Kidney capillary endothelial cell (primary cell): ENCODE results near the gene SCARB1.
"Not testable (repeated sequence)": the region's sequence is repeated elsewhere in the genome, so short reads cannot be mapped to it uniquely, and the experiment has no call there.

ENCODE experiments used
- DNase-seq: peaks from one replicate; pipeline ENCODE4 v3.0.0-alpha.2; 2018; ENCODE audit warnings: low spot score

The SCARB1 gene

GRCh38 chr12:124884587-124885438 is 21.1 kb upstream of the SCARB1 start:
- no peak for DNase-seq

- no peak for DNase-seq
These were observed 19.8 kb upstream of the SCARB1 start for GRCh38 chr12:124883263-124884130.

GRCh38 chr12:124881123-124881522 is 17.5 kb upstream of the SCARB1 start:
- DNase-seq: no peak

GRCh38 chr12:124880335-124880734 is 16.7 kb upstream of the SCARB1 start:
- DNase-seq: not testable (repeated sequence)

- no peak for DNase-seq
These were observed 15.3 kb upstream of the SCARB1 start for GRCh38 chr12:124878795-124879516.

- no peak for DNase-seq
These were observed 13.8 kb upstream of the SCARB1 start for GRCh38 chr12:124877423-124877822.

- DNase-seq: no peak
These were observed 12.5 kb upstream of the SCARB1 start for GRCh38 chr12:124876171-124876570.

GRCh38 chr12:124875803-124876132 is 12.1 kb upstream of the SCARB1 start:
- no peak for DNase-seq

DNA sequence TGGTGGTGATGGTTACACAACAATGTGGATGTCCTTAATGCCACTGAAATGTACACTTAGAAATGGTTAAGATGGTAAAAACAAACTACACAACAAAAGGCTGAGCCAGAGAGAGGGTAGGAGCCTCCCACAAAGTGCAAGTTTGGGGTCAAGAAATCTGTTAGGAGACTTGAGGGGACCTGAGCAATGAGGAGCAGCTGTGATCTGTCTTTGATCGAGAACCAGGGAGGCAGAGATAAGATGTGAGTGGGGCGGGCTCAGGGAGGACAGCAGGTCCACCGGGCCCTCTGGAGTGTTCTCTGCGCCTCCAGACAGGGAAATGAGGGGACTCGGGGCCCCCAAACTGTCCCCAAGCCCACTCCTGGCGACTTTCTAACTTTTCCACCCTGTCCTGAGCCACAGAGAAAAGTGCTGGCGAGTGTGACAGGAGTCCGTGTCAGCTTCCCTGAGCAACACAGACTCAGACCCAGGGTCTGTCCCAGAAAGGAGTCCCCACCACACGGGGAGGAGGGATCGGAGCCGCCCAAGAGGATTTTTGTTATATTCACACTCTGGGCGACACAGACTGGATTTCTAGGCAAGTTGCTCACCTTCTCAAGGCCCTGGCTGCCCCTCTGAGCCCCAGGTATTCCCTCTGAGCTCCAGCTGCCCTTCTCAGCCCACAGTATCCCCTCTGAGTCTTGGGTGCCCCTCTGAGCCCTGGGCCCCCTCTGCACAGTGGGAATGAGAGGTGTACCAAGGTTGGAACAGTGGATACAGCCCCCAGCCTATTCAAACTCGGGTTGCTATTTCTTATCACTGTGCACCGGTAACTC is 11.5 kb upstream of the SCARB1 start:
- DNase-seq: no peak

DNA sequence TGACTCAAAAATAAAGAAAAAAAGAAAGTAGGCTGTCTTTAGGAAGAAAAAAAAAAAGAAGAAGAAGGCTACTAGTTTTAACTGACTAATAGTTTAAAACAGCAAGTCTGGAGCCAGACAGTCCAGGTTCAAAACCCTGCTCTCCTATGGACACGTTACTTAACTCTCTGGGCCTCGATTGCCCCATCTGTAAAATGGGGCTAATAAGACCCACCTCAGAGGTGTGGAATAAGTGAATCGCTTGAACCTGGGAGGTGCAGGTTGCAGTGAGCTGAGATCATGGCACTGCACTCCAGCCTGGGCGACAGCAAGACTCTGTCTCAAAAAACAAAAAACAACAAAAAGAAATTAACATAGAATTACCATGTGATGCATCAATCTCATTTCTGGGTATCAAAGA is 10.5 kb upstream of the SCARB1 start:
- no peak for DNase-seq

DNA sequence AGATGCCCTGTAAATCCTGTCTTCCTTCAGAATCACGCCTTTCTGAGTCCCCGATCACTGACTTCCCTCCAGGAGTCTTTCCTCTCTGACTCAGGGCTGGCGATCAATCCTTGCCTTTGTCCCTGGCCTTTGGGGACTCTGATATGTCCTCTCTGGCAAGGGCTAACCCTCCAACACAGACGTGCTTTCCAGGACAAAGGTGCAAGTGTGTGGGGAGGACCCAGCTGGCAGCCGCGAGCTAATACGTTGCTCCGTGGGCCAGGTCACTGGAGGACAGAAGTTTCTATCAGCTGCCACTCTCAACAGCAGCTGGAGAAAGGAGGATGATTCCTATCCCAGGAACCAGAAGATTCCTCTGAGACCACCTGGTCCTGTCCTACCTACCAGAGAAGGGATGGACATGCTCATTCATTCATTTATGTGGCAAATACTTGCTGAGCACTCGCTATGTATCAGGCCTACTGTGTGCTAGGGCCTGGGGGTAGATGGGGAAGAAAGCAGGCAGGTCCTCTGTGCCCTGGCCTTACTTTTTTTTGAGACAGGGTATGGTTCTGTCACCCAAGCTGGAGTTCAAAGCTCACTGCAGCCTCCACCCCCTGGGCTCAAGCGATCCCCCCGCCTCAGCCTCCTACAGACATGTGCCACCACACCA is 8.5 kb upstream of the SCARB1 start:
- no peak for DNase-seq

- no peak for DNase-seq
These were observed 7.6 kb upstream of the SCARB1 start for GRCh38 chr12:124871297-124871696.

GRCh38 chr12:124870515-124870914 is 6.9 kb upstream of the SCARB1 start:
- DNase-seq: no peak

DNA sequence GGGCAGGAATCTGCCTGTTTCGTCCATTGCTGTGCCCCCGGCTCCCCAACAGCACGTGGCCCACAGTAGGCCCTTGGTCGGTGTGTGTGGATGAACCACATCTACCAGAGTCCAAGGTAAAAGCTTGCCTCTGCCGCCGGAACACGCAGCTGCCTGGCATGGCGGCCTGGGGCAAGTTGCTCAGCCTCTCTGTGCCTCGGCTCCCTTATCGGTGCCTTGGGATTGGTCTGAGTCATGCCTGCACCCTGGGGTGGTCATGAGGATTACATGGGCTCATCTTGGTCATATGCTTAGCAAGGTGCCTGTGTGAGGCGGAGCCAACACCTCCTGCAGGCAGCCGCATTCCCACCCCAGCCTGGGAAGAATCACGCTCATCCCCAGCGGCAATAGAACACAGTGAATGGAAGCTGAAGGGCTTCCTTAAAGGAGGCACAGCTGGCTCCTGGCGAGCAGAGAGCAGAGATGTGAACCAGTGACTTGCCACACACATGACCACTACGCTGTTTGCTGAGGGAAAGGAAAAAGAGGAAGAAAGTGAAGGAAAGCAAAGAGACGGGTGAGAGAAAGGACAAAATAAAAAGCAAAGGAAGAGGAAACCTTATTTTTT is 5.5 kb upstream of the SCARB1 start:
- no peak for DNase-seq

- no peak for DNase-seq
These were observed 4.8 kb upstream of the SCARB1 start for GRCh38 chr12:124868252-124869058.

DNA sequence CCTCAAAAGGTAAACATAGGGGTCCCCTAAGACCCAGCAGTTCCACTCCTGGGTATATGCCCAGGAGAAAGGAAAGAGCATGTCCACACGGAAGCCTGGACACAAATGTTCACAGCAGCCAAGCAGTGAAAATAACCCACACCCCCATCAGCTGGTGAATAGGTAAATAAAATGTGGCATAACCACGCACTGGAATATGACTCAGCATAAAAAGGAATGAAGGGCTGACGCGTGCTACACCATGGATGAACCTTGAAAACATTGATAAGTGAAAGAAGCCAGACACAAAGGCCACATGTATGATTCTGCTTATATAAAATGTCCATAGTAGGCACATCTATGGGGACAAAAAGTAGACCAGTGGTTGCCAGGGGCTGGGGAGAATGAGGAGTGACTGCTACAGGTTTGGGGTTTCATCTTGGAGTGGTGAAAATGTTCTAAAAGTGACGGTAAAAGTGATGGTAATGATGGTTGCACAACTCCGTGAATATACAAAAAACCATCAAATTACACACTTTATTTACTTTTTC is 3.8 kb upstream of the SCARB1 start:
- DNase-seq: no peak

GRCh38 chr12:124866883-124867400 is 3.3 kb upstream of the SCARB1 start:
- no peak for DNase-seq

DNA sequence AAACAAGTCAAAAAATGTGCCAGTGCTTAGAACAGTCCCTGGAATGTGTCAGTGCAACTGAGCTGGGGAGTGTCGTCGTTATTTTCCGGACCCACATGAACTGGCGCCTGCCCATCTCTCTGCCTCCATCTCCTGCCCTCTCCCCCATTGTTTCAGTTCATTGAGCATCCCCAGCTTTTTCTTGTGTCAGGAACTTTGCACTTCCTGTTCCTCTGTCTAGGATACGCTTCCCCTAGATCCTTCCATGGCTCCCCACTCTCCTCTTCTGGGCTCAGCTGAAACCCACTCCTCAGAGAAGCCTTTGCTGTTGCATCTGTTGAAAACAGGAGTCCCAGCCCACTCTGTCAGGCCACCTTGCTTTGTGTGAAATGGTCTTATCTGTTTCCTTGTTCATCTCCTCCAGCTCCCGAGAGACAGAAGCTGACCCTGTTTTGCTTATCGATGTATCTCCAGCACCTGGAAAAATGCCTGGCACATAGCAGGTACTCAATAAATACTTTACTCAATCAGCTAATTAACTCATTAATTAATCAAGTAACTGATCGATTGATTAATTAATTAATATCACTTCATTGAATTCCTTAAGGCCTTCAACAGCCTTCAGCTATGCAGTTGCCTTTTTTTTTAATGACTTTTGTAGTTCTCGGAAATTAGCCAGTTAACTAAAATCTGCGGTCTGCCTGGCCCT is 2.7 kb upstream of the SCARB1 start:
- DNase-seq: no peak

DNA sequence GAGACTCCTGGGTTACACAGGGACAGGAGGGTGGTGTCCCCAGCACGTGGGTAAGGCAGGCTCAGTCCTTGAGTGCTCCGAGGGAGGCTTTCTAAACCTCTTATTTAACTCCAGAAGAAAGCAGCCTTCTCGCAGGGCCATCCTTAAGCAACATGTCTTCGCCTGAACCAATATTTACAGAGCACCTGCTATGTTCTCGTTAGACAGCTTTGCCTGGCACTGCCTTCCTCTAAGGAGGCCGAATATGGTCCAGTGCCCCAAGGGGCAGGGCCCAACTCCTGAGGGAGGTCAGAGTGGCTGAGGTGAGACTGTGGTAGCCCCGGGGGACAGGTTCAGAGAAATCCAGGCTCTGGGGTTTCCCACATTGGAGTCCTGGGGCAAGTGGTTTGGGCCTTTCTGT is 2.1 kb upstream of the SCARB1 start:
- DNase-seq: no peak
